NCI-H1436 (cell line): ENCODE measurements around the gene MEGF10.

Source experiments
- DNase-seq: peaks from one replicate; lab custom pipeline; 2025; lab: John Stamatoyannopoulos, UW

The MEGF10 gene

DNA sequence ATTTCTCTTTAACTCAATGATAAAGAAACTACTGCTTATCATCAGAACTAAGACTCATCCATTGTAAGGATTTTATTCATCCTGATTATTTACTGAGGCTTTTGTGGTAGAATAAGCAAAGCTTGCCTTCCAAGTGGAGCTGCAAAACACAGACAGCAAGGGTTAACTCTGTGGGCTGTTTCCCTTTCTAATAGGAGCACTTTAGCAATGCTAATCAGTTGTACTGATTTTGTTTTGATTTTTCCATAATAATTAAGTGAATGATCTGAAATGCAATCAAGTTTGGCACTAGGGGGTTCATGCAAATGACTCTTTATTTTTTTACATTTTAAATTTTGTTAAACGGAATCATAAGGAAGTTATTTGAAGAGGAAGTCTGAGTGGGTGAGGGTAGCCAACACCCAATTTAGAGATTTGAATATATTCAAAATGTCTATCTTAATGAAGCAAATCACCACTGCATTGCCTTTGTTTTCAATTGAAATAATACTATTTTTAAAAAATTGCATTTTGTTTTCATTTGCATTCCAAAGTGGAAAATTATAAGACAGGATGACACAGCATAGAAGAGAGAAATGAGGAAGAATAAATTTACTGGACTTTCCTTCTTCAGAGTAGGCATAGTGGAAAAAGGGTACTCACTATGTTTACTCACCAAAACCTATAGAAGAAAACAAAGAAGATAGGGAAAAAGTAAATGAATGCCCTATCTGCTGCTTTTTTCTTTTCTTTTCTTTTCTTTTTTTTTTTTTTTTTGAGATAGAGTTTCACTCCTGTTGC lies 36.6 kb downstream of the MEGF10 start:
- no peak for DNase-seq

DNA sequence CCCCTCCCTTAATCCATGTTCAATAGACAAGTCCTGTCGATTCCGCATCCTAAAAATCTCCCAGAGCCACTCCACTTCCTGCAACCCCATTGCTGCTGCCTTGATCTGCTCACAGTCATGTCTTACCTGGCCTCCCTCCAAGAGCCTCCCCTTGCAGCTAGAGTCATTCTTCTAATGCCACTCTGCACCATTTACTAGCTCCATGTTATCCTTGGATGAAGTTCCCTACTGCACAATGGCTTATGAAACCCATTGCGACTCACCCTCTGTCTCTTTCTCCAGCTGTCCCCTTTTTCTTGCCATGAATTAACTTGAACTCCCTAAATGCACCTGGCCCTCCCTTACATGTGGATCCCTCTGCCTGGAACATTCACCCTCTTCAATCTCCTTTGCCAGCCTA lies 39.5 kb downstream of the MEGF10 start:
- DNase-seq = no peak

DNA sequence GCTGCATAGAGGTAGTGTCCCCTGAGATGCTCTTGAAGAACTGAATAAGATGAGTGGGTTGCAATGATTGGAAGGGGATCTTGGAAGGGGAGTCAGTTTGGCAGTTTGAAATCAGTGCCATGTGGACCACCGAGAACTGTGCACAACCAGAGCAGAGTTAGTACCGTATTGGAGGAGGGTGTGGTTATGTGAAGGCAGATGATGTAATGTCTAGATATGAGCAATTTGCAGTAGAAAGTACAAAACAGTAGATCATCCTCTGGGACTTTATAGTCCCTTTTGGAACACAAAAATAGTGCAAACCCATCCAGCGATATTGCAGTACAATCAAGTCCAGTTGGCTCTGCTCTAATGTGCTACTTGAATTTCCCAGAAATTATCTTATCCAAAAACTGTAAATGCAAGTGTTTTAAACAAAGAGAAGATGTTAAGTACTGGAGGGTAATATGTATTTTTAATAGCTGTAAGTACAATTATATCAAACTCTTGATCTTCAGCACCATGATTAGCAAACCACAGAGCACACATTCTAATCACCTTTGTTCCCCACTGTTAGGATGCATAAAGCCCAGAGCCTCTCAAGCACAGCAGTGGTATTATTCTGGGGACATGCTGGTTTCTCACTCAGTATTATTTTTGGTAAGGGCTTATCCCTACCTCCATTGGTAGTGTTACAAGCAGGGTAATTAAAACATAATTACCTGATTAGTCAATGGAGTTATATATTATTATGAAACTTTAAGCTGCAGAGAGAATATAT lies 41.5 kb downstream of the MEGF10 start:
- DNase-seq = no peak

DNA sequence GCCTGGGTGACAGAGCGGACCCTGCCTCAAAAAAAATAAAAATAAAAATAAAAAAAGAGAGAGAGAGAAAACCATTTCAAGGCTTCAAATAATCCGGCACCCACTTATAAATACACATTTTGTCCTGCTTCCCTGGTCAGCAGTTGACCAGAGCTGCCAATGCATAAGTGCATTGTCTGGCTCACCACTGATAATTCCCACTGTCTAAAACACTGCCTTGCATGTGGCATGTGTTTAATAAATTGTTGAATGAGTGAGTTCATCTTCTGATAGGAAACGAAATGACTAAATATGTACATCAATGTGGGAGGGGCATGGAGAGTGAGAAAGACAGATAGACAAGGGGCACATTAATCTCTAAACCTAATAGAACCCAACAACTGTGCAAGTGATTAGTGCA lies 42.9 kb downstream of the MEGF10 start:
- DNase-seq = no peak

DNA sequence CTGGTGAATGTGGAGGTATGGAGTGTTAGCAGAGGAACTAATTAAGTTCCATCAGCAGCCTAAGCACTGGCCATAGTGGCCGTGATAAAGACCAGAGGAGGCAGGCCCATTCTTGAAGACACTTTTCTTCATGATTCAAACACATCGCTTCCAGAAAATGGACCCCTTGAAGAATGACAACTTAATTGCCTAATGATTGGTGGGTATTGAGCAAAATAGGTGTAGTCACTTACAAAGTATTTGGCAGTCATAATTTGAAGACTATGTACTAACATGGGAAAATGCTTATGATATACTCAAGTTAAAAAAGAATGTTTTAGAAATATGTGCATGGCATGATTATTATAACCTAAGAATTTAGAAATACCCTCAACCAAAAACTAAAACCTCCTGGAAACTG lies 44.8 kb downstream of the MEGF10 start:
- DNase-seq = no peak

DNA sequence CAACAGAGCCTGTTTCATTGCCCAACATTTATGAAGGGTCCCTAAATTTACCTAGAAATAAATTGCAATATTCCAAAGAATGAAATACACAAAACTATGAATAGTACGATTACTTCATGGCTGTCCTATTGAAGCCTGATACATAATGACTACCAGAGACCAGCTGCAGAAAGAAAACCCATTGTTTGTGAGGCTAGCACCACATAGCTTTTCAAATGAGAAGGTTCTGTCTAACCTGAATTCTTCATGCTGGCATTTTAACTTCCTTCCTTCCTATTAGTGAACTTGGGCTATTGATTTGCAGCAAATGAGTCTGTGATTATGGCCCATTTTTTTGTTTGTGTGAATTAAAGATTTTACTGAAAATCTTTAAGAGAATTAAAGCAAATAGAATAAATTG lies 47.3 kb downstream of the MEGF10 start:
- no peak for DNase-seq

DNA sequence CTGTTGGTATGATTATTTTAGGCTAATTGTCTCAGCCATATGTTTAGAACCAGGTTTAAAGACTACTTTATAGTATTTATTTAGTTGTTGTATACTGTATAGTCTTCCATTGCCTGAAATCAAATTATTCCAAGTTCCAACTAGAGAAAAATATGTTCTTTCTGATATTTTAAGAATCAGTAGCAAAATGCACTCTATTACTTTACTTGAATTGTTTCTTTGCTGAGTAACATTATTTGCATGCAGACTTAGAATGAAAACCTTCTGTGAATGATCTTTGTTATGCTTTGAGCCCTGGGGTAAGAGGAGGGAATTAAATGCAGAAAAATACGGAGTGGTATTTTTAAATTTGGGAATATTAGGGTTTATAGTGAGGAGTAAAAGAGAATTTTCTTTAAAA lies 47.9 kb downstream of the MEGF10 start:
- DNase-seq = no peak

DNA sequence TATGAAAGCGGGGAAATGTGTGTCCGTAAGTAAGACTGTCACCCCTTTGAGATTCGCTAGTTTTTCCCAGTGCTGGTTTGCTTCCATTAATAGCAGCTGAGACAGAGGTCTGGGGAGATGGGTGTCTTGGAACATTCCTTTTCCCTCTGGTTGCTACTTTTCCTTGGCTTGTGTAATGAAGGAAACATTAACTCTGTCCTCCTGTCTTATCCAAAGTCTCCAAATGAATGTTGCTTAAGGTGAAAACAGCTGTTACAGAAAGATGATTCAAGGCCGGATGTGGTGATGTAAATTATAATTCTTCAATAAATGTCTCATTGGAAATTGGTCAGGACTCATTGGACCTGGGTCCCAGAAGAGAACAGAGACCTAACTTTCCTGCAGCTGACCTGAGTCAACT lies 50.0 kb downstream of the MEGF10 start:
- no peak for DNase-seq

DNA sequence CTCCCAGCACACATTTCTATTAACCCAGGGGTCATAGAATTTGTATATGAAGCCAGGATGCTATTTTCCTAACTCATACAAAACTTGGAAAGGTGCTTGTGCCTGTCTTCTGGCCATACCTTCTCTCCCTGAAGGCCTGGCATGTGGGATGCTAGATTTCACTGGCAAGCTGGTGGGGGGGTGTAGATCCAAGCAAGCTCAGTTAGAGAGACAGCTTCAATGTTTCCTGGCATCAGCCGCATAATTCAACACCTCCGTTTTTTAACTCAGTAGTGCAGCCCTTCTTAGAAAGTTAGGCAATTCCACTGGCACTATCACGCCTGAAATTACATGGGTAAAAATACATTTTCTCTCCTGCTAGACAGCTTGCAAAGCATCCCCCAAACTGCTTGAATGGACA lies 51.8 kb downstream of the MEGF10 start:
- no peak for DNase-seq

DNA sequence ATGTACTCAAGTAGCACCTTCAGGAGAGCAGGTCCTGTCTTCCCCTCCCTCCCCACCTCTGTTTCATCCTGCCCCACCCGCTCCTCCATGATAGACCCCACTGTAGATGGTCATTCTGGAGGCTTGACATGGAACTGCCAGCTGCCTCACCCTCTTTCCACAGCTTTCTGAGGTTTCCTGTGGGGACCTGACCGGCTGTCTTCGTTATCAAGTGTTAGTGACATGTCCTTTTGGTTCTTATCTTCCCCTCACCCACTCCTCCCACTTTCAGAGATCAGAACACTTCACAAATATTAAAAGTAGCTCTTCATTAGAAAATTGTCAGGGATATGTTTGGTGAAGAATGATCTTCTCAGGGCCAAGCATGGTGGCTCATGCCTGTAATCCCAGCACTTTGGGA lies 52.7 kb downstream of the MEGF10 start:
- no peak for DNase-seq

DNA sequence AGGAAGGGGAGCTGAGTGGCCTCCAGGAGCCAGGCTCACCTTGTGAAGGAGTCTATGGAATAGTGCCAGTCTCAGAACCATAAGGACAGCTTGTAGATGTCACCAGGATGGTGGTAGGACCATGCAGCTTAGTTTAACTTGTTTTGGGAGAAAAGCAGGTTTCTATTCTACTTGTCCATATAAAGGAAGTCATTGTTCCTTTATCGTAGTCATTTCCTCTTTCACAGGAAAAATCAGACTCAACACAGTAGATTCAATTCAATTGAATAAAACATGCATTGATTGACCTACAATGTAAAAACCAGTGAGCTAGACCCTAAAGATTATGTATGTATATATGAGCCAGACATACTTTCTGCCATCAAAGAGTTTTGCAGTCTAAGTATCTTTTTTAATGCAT lies 53.3 kb downstream of the MEGF10 start:
- DNase-seq = no peak

DNA sequence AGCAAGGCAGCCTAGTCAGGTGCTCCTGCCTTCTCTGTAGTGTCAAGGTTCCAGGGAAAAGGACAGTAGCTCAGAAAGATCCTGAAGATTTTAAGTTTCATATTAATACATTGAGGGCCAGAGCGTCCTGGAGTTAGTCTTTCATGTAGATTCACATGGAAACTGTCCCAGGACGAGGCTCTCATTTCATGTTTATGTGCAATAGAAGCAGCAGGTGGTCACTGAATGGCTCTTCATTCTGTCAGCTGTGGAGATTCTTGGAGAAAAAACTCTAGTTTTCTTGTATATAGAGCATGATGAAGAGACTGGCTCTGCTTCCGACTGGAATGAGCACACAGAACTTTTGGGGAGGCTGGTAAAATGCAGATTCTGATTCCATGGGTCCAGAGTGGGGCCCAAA lies 54.3 kb downstream of the MEGF10 start:
- no peak for DNase-seq

DNA sequence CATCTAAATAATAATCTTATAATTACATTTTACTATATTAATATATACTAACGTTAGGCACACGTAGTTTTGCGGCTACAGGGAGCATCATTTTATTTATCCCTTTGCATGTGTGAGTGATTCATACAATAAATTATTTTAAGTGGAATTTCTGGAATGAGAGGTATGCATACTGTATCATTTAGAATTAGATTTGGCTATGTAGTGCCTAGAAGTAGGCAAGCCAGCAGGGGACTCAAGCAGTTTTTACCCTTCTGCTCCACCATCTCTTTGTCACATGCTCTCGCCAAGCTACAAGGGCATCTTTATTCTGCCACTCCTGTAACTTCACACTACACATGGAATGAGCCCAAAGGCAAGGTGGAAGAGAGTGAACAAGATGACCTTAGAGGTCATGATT lies 60.8 kb downstream of the MEGF10 start:
- DNase-seq = no peak

DNA sequence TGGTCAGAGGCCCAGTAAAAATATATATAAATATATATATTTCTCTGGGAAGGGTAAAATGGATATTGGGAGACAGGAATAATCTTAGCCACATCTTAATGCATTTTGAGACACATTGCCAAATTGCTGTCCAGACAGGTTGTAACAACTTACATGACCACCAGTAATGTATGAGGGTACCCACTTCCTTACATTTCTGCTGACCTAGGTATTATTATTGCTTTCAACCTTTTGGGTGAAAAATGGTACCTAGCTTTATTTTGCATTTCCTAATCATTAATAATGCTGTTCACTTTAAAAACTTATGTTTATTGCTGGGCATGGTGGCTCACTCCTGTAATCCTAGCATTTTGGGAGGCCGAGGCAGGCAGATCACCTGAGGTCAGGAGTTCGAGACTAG lies 61.5 kb downstream of the MEGF10 start:
- DNase-seq = no peak

DNA sequence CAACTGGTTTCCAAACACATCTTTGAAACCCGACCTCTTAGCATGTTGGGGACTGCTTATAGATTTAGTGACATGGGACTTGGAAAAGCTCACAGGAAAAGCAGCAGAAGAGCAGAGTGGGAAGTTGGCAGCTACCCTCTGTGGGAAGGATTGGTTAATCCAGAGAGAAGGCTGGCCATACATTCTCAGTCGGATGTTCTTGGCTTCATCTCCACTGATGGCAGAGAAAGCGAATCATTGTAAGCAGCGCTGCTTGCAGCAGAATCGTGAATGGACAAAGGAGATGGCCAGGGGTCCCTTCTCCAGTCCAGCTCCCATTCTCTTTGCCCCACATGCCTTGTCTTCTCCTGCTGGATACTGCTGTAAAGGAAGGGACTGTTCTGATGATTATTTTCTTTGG lies 62.7 kb downstream of the MEGF10 start:
- DNase-seq = no peak

DNA sequence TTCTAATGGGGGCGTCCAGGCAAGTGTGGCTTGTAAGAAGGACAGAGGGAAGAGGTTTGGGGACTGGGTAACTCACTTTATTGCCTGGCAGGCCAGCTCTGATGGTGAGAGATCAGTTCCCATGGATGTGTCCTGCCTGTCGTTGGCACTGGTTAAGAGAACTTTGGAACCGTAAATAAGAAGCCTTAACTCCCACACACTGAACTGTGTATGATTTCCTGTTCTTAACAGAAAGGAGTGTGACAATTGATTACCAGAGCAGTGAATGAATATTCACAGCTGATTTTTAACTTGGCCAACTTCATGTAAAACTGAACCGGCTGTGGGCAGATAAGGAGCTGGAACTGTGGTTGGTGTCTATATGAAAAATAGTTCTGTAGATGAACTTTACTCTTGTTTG lies 63.2 kb downstream of the MEGF10 start:
- DNase-seq = no peak

DNA sequence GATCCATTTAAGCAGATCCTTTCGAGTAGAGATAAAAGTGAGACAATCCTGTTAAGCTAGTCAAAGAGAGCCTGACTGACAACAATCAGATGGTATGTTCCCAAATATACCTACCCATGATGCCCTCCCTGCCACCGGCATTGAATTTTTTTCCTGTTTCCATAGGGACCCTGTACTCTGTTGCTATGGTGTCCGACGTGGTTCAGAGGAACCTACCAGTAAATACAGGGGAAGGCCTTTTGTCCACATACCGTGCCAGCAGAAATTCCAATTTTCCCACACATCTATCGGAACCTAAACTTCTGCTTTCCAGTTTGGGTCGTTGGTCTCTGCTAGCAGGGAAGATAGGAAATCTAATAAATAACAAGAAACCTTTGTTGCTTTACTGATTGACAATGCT lies 64.7 kb downstream of the MEGF10 start:
- DNase-seq = no peak

DNA sequence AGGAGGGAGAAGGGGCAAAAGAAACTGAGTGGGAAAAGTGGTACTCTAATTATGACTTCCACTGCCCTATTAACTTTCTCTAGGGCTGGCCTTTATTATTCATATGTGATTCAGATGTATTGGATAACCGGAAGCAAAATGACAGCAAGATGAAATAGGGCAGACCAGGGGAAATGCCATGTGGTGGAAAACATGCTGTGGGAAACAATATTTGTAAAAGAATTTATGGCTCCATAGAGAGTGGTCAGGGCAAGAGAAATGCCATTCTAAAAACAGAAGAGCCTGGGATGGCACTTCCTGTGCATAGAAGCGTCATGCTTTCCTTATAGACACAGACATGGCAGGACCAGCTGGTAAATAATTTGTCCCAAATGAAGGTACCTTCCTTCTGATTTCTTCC lies 67.7 kb downstream of the MEGF10 start:
- DNase-seq = no peak

DNA sequence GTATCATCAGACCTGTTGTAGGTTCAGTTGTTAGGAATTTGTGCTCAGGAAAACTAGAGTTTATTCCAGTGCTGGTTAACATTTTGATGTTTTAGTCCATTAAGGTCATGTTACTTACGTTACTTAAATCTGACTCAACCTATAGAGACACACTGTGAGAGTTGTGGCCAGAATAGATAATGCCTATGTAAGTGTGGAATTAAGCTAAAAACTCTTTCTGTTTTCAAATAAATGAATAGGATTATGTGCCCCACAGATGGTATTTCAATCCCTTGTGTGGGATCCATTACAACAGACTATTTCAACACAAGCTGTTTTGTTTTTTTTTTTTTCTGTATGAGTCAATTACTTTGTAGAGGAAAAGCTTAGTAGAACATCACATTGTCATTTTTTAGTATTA lies 68.1 kb downstream of the MEGF10 start:
- DNase-seq = no peak

DNA sequence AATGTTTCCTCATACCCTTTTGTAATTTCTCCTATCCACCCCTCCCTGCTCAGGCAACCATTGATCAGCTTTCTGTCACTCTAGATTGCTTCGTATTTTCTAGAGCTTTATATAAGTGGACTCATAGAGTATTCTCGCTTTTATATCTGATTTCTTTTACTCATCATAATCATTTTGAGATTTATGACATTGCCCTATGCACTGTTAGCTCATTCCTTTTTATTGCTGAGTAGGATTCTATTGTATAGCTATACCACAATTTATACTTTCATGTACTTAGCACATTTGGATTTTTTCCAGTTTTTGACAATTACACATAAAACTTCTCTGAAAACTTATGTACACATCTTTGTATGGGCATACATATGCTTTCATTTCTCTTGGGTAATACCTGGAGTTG lies 68.9 kb downstream of the MEGF10 start:
- no peak for DNase-seq

DNA sequence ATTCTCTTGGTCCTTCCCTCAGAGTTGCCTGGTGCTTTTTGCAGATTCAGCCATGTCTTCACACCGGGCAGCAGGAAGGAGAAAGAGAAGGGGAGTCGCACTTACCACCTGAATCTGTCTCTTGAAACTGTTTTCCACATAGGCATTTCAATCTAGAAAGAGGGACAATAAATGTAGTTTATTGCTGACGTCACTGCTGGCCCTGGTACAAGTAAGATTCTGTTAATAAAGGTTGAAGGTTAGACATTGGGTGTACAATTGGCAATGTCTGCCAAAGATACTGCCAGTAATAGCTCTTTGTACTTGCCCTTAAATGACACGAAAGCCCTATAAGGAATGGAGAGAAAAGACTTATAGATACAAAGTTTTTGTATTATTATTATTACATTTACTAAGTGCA lies 72.8 kb downstream of the MEGF10 start:
- DNase-seq = no peak

DNA sequence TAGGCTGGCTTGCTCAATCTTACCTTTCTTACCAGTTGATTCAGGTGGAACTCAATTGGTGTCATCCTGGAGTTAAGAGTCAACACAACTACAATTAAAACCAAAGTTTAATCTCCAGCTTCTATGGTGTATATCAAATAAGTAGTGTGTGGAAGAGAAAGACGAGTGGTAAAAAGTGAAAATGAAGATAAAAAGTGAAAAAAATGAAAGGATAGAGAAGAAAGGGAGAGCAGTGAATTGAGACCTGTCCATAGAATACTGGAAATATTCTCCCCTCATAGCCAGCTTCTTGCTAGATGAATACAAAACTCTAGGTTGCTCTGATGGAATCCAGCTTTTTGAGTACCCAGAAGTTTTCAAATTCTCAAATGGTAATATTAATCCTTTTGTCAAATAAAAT lies 76.4 kb downstream of the MEGF10 start:
- DNase-seq = no peak

DNA sequence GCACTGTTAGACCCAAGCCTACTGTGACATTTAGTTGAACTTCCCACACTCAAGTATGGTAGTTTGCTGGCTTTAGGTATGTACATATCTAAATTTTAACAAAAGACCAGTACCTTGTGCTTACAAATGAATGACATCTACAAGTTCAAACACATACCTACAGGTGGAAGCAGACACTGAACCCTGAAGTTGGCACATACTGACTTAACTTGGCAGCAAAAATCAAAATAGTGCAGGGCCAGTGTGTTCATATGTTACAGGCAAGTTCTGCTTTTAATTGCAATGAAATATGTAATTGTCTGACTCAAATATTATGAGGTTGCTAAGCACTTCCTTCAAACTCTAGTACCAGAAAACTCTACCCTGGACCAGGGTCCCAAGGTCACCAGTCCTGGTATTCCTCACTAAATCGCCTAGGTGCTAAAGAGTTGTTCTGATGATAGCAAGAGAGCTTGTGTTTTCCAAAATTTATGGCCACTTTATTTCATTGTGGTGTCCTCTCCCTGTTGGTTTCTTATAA lies 77.4 kb downstream of the MEGF10 start:
- DNase-seq = no peak

DNA sequence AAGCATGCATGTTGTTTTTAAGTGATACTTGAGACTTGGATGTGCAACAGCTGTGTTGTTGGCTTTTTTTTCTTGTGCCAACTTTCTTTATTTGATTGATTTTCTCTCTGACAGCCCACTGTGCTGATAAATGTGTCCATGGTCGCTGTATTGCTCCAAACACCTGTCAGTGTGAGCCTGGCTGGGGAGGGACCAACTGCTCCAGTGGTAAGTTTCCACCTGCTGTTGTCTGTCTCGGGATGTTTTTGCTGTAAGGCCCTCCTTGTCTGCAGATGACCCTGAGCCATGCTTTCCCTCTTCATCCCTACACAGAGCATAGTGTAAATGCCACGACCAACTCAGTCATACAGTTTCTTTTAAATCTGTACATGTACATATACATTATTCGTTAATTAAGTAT lies 79.2 kb downstream of the MEGF10 start:
- DNase-seq = no peak
